Activated CD8-positive, alpha-beta T cell treated with anti-CD3 and anti-CD28 coated beads for 36 hours (primary cell): ENCODE results near the gene PMVK. TPM values are rescaled to one million over a fixed set of nuclear protein-coding genes. Genes with fewer than 3 reads are reported as not detected.

ENCODE experiments used
- ATAC-seq: fragments of 200-7000 bp; cut with Tn5 transposase; one replicate; pipeline ENCODE4 v1.10.0; 2021; ENCODE audit warnings: mild to moderate bottlenecking, moderate library complexity
- CTCF ChIA-PET: fragments of 350-600 bp; sonication (Branson Sonifier 250); formaldehyde crosslinking; loops from one replicate; lab custom pipeline; 2021; ENCODE audit warnings: antibody characterized with exemption; lab: Charles Lee
- POLR2A ChIA-PET: fragments of 350-600 bp; sonication (Branson Sonifier 250); formaldehyde crosslinking; loops from one replicate; lab custom pipeline; 2021; ENCODE audit warnings: antibody characterized with exemption; lab: Charles Lee
- DNase-seq: peaks from one replicate; pipeline ENCODE4 v3.0.0-alpha.2; 2020
- H3K27ac Mint-ChIP-seq: one replicate; pipeline ENCODE4 v1.8.0; 2021; ENCODE audit warnings: mild to moderate bottlenecking, mixed read lengths
- H3K27me3 Mint-ChIP-seq: one replicate; pipeline ENCODE4 v1.8.0; 2021; ENCODE audit warnings: mixed read lengths
- H3K36me3 Mint-ChIP-seq: one replicate; pipeline ENCODE4 v1.8.0; 2021; ENCODE audit warnings: low read depth, mixed read lengths
- H3K4me1 Mint-ChIP-seq: one replicate; pipeline ENCODE4 v1.8.0; 2021; ENCODE audit warnings: low read depth, mixed read lengths
- H3K4me3 Mint-ChIP-seq: one replicate; pipeline ENCODE4 v1.8.0; 2021; ENCODE audit warnings: mild to moderate bottlenecking, moderate library complexity, mixed read lengths
- H3K9me3 Mint-ChIP-seq: one replicate; pipeline ENCODE4 v1.8.0; 2021; ENCODE audit warnings: mixed read lengths
- intact Hi-C: fragments of 100-400 bp; cut with micrococcal nuclease; formaldehyde crosslinking; loops from one replicate; pipeline ENCODE4 v1.10.0; 2022
- total RNA-seq, 2 experiments: library from RNA; stranded (reverse); gene quantifications; one replicate each; pipeline ENCODE4 v1.2.3, GENCODE V29; 2021
- TF ChIP-seq, protein P1 (sequence below): fragments of 200-600 bp; IDR thresholded peaks from one replicate; pipeline ENCODE4 v1.8.0; 2022; ENCODE audit warnings: antibody characterized with exemption, mild to moderate bottlenecking

The PMVK gene
- total RNA-seq, 2 experiments from 2014 or later: 32.3 to 33.2 TPM

DNA sequence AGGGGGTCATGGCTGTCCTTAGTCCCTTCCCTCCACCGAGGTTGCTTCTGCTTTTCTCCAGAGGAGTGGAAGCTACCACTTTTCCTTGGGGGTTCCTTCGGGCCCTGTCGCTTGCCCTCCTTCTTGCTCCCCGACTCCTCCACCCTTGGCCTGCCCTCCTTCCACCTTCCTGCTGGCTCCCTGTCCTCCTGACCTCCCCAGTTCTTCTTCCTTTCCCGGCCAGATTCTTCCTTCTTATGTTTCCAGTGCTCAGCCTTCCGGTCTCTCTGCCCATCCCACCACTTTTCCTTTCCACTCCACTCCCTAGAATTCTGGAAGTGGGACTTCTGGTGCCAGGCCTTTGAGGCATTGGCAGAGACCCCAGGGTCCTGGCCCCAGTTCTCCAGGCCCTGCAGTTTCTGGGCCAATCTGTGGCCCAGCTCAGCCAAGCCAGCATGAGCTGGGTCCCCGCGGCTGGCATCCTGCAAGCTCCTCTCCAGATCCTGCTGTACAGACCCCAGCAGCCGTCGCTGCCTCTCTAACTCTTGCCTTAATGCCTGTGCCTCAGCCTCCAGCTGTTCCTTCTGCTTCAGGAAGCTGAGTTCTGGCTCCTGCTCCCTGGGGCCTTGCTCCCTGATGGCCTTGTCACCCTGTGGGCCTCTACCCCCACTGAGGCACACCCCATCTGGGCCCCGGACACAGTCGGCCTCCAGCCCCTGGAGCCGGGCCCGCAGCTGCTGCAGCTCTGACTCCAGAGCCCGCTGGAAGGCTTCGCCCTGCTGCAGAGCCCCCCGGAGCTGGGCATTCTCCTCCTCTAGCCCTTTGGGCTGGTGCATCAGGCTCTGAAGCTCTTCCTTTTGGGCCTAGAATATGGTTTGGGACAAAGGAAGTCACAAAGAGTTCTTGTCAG lies 9.7 kb upstream of the PMVK start:
- Mint-ChIP-seq H3K4me3 (no peak overlapping the region), H3K27ac (no peak overlapping the region), H3K9me3 (no peaks in the 10 kb centered on the region), H3K36me3 (peaks cover 5% of the 10 kb centered on the region), H3K27me3 (no peaks in the 10 kb centered on the region), H3K4me1 (peaks cover 46% of the 10 kb centered on the region)
- DNase-seq: no peak
- ATAC-seq: no peak
- ChIA-PET CTCF (interaction anchor here (0.7 to 1.4 kb wide), 5 partner anchors 40 to 387 kb away, joined by 3 to 5 read pairs (median 3); no protein-coding TSS in a partner anchor), POLR2A (interaction anchor here (0.5 to 2.5 kb wide), 4 partner anchors 9 to 187 kb away, joined by 3 to 10 read pairs (median 6); partner anchors contain the start of genes FLAD1, PMVK and PYGO2)
- TF ChIP-seq, protein P1, sequence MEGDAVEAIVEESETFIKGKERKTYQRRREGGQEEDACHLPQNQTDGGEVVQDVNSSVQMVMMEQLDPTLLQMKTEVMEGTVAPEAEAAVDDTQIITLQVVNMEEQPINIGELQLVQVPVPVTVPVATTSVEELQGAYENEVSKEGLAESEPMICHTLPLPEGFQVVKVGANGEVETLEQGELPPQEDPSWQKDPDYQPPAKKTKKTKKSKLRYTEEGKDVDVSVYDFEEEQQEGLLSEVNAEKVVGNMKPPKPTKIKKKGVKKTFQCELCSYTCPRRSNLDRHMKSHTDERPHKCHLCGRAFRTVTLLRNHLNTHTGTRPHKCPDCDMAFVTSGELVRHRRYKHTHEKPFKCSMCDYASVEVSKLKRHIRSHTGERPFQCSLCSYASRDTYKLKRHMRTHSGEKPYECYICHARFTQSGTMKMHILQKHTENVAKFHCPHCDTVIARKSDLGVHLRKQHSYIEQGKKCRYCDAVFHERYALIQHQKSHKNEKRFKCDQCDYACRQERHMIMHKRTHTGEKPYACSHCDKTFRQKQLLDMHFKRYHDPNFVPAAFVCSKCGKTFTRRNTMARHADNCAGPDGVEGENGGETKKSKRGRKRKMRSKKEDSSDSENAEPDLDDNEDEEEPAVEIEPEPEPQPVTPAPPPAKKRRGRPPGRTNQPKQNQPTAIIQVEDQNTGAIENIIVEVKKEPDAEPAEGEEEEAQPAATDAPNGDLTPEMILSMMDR: no peak
- intact Hi-C loops: no loop called here

DNA sequence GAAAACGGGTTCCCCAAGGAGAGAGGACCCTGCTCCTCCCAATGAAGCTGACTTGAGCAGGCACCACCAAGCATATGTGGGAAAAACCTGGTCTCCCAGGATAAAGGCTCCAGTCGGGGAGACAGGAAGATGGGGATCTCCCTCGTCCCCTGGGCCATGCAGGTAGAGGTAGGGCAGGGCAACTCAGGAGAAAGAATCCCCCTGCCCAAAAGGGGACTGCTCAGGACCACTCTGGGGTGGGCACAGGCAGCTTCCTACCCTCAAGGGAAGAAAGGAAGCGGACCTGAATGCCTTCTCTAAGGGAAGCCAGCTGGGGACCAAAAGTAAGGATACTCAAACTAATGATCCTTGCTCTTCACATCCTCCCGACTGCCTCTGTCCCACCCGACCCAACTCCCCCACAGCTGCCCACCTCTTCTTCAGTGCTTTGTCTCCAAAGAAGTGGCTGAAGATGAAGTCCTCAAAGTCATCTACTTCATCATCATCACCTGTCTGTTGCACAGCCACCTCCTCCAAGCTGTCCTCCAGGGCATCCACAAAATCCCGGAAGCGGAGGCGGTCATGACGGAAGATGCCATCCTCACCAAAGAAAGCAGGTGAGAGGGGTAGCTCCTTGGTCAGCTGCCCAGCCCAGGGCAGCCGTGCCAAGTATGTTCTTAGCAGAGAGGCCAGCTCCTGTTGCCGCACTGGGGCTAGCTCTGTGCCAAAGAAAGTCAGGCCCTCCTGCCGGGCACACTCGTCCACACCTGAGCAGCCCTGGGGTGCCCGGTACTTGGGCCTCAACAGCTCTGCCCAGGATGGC lies 8.8 kb upstream of the PMVK start:
- TF ChIP-seq, protein P1: no peak
- ChIA-PET POLR2A (interaction anchor here (1.1 to 2.5 kb wide), 5 partner anchors 8 to 339 kb away, joined by 4 to 10 read pairs (median 6); partner anchors contain the start of genes FLAD1, PMVK and PYGO2), CTCF (interaction anchor here (0.7 to 1.9 kb wide), 8 partner anchors 11 to 386 kb away, joined by 3 to 9 read pairs (median 4); no protein-coding TSS in a partner anchor)
- ATAC-seq (no peak), DNase-seq (no peak)
- Mint-ChIP-seq H3K27me3 (no peaks in the 10 kb centered on the region), H3K4me3 (no peak overlapping the region), H3K9me3 (no peaks in the 10 kb centered on the region), H3K27ac (no peak overlapping the region), H3K36me3 (peaks cover under 1% of the 10 kb centered on the region), H3K4me1 (peaks cover 47% of the 10 kb centered on the region)
- intact Hi-C loops: no loop called here

DNA sequence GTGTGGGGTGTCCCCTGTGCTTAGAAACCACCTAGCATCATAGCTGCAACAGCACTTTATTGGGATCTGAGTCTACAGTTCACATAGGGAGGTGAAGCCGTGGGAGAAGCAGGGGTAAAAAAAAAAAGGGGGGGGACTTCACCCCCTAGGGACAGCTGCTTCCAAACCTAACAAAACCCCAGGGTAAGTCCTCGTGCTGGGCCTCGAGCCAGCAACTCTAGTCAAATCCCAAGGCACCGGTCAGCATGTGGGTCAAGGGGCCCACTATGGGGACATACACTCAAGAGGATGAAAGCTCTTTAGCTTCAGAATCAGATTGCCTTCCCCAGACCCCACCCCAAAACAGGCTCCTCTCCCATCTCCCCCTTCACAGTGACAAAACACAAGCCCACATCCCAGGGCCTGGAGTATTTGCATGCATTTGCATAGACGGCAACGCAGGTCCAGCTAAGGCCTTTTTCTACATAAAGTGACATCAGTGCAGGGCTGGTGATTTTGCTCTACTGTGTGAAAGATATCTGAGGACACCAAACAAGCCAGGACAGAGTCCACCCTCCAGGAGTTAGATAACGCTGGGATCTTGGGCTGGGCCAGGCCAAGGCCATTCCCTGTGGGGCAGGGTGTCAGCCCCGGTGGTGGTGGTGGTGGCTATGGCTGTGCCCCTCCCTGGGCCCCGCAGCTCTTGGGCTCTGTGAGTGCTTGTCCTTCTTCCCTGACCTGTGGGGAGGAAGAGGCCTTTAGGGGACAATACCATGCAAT lies 8.1 kb upstream of the PMVK start:
- CTCF ChIA-PET: interaction anchor here (0.7 to 1.9 kb wide), 27 partner anchors 10 to 400 kb away, joined by 3 to 12 read pairs (median 3); partner anchors contain the start of genes EFNA4 and SHC1
- Mint-ChIP-seq H3K9me3 (no peaks in the 10 kb centered on the region), H3K4me1 (peaks cover 51% of the 10 kb centered on the region), H3K4me3 (no peak overlapping the region), H3K36me3 (no peaks in the 10 kb centered on the region), H3K27ac (peak overlapping the region; percentile 92), H3K27me3 (no peaks in the 10 kb centered on the region)
- intact Hi-C loops: no loop called here
- DNase-seq (no peak), ATAC-seq (no peak)
- POLR2A ChIA-PET: interaction anchor here (0.5 to 2.5 kb wide), 6 partner anchors 9 to 339 kb away, joined by 3 to 10 read pairs (median 4); partner anchors contain the start of genes FLAD1, PMVK and PYGO2
- TF ChIP-seq, protein P1: no peak

DNA sequence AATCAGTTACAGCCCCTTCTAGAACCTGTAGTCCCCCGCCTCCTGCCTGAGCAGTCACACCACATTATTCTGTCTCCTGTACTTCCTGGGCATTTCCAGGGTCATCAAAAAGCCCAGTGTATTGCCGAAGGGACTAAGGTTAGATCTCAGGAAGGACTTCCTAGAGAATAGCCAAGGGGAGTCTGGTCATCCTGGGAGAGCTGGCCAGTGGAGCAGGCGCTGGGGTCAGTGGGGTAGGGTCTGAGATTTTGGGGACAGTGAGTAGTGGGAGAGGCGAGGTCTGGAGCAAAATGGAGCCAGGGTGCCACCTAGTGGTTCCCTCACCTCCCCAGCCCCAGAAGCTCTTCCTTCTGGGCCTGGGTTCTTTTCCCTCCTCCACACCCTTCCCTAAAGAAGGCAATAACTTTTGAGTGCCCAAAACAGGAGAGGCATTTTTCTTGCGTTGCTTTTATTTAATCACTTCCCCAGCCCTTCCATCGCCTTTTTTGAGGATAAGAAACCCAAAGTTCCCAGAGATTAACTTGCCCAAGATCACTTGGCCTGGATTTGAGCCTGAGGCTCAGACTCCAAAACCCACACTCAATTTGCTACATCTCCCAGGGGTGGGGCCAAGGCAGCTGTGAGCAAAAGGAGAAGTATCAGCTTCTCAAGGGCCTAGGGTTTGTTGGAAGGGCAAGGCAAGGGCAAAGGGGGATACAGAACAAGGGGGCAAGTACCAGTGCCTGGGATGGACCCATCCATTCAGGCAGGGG lies 7.3 kb upstream of the PMVK start:
- Mint-ChIP-seq H3K4me3 (no peak overlapping the region), H3K36me3 (no peaks in the 10 kb centered on the region), H3K4me1 (peaks cover 55% of the 10 kb centered on the region), H3K9me3 (no peaks in the 10 kb centered on the region), H3K27ac (peak overlapping the region; percentile 92), H3K27me3 (no peaks in the 10 kb centered on the region)
- ChIA-PET CTCF (interaction anchor here (0.7 to 1.9 kb wide), 27 partner anchors 9 to 399 kb away, joined by 3 to 12 read pairs (median 3); partner anchors contain the start of genes EFNA4 and SHC1), POLR2A (interaction anchor here (0.5 to 2.5 kb wide), 6 partner anchors 8 to 338 kb away, joined by 3 to 10 read pairs (median 4); partner anchors contain the start of genes FLAD1, PMVK and PYGO2)
- intact Hi-C loops: no loop called here
- DNase-seq: peak; percentile 59
- ATAC-seq: no peak
- TF ChIP-seq, protein P1: peak; percentile 92
